Measurements from ENCODE around the gene TTC21B.

Gene TTC21B

GRCh38 chr2:165902934-165903333 is 50.6 kb downstream of the TTC21B start:
- Histone ChIP-seq H3K9ac (ENCODE audit: low read depth, low read length, poor library complexity) (no peak overlapping the region), H3K23ac (ENCODE audit: low read depth, low read length, poor library complexity) (no peak overlapping the region), H4K8ac (ENCODE audit: low read depth, low read length) (no peak overlapping the region), H2BK15ac (ENCODE audit: low read length) (no peak overlapping the region), H2AFZ (ENCODE audit: low read length) (no peak overlapping the region), H3K27ac (replicated peaks; ENCODE audit: low read length) (no peak overlapping the region), H3K4me3 (ENCODE audit: low read length in 2 of 2) (no peak overlapping the region), H3K18ac (ENCODE audit: low read length) (no peak overlapping the region), H2BK12ac (ENCODE audit: low read length) (no peak overlapping the region), H4K91ac (ENCODE audit: low read depth, low read length, poor library complexity) (no peak overlapping the region), H2BK5ac (ENCODE audit: low read length) (no peak overlapping the region), H3K4me1 (ENCODE audit: control insufficient read depth in 2 of 2, insufficient read depth in 1 of 2, low read depth in 1 of 2, low read length in 2 of 2) (peaks cover 0 to 1% of the 10 kb centered on the region in 2 donors), H3K9me3 (replicated peaks in 1 of 2; ENCODE audit: control insufficient read depth in 2 of 2, insufficient read depth in 1 of 2, low read depth in 1 of 2, low read length in 2 of 2) (peaks cover 0 to 7% of the 10 kb centered on the region in 2 donors), H3K4ac (ENCODE audit: low read length) (no peak overlapping the region), H2AK5ac (ENCODE audit: low read depth, low read length) (no peak overlapping the region), H3K14ac (ENCODE audit: low read length) (no peak overlapping the region), H2BK120ac (ENCODE audit: low read depth, low read length) (no peak overlapping the region), H3K4me2 (ENCODE audit: insufficient read depth, low read length, poor library complexity, severe bottlenecking) (no peak overlapping the region), H3K79me1 (ENCODE audit: low read depth, low read length) (no peaks in the 10 kb centered on the region), H3K36me3 (replicated peaks in 1 of 2; ENCODE audit: control insufficient read depth in 2 of 2, insufficient read depth in 2 of 2, low read length in 2 of 2) (peaks cover 5 to 99% of the 10 kb centered on the region in 2 donors), H3K27me3 (ENCODE audit: control insufficient read depth in 3 of 3, insufficient read depth in 3 of 3, low read depth in 1 of 3, low read length in 3 of 3) (no peaks in the 10 kb centered on the region)
- no peak for DNase-seq (ENCODE audit: low spot score)

GRCh38 chr2:165901620-165902298 is 51.8 kb downstream of the TTC21B start:
- no peak overlapping the region for H2BK5ac ChIP-seq (ENCODE audit: low read length)
- no peak overlapping the region for H2BK15ac ChIP-seq (ENCODE audit: low read length)
- DNase-seq (ENCODE audit: low spot score) = no peak
- H3K27me3 ChIP-seq (ENCODE audit: control insufficient read depth in 3 of 3, insufficient read depth in 3 of 3, low read depth in 1 of 3, low read length in 3 of 3) = no peaks in the 10 kb centered on the region
- H3K4me1 ChIP-seq (ENCODE audit: control insufficient read depth in 2 of 2, insufficient read depth in 1 of 2, low read depth in 1 of 2, low read length in 2 of 2) = peaks cover 0 to 1% of the 10 kb centered on the region in 2 donors
- peaks cover 10 to 99% of the 10 kb centered on the region in 2 donors for H3K36me3 ChIP-seq (replicated peaks in 1 of 2; ENCODE audit: control insufficient read depth in 2 of 2, insufficient read depth in 2 of 2, low read length in 2 of 2)
- H3K79me1 ChIP-seq (ENCODE audit: low read depth, low read length) = no peaks in the 10 kb centered on the region
- H3K14ac ChIP-seq (ENCODE audit: low read length) = no peak overlapping the region
- no peak overlapping the region for H4K8ac ChIP-seq (ENCODE audit: low read depth, low read length)
- no peak overlapping the region for H2AK5ac ChIP-seq (ENCODE audit: low read depth, low read length)
- no peak overlapping the region for H3K4me2 ChIP-seq (ENCODE audit: insufficient read depth, low read length, poor library complexity, severe bottlenecking)
- no peak overlapping the region for H3K23ac ChIP-seq (ENCODE audit: low read depth, low read length, poor library complexity)
- H3K4me3 ChIP-seq (ENCODE audit: low read length in 2 of 2) = no peak overlapping the region
- H3K9me3 ChIP-seq (replicated peaks in 1 of 2; ENCODE audit: control insufficient read depth in 2 of 2, insufficient read depth in 1 of 2, low read depth in 1 of 2, low read length in 2 of 2) = peaks cover 0 to 7% of the 10 kb centered on the region in 2 donors
- H4K91ac ChIP-seq (ENCODE audit: low read depth, low read length, poor library complexity) = no peak overlapping the region
- no peak overlapping the region for H2BK120ac ChIP-seq (ENCODE audit: low read depth, low read length)
- no peak overlapping the region for H3K4ac ChIP-seq (ENCODE audit: low read length)
- H2AFZ ChIP-seq (ENCODE audit: low read length) = no peak overlapping the region
- WGBS, 2 donors (ENCODE audit: extremely low coverage in 2 of 2, insufficient read length in 2 of 2, insufficient replicate concordance in 1 of 2) = no CpG with 5 or more reads among the region's 7 CpGs
- H3K18ac ChIP-seq (ENCODE audit: low read length) = no peak overlapping the region
- H3K9ac ChIP-seq (ENCODE audit: low read depth, low read length, poor library complexity) = no peak overlapping the region
- no peak overlapping the region for H3K27ac ChIP-seq (replicated peaks; ENCODE audit: low read length)
- H2BK12ac ChIP-seq (ENCODE audit: low read length) = no peak overlapping the region

GRCh38 chr2:165899311-165899710 is 54.3 kb downstream of the TTC21B start:
- Histone ChIP-seq H2BK5ac (ENCODE audit: low read length) (no peak overlapping the region), H2BK120ac (ENCODE audit: low read depth, low read length) (no peak overlapping the region), H3K4ac (ENCODE audit: low read length) (no peak overlapping the region), H3K4me1 (ENCODE audit: control insufficient read depth in 2 of 2, insufficient read depth in 1 of 2, low read depth in 1 of 2, low read length in 2 of 2) (peaks cover 0 to 1% of the 10 kb centered on the region in 2 donors), H3K4me2 (ENCODE audit: insufficient read depth, low read length, poor library complexity, severe bottlenecking) (no peak overlapping the region), H2BK15ac (ENCODE audit: low read length) (no peak overlapping the region), H3K9me3 (replicated peaks in 1 of 2; ENCODE audit: control insufficient read depth in 2 of 2, insufficient read depth in 1 of 2, low read depth in 1 of 2, low read length in 2 of 2) (no peaks in the 10 kb centered on the region), H3K27me3 (ENCODE audit: control insufficient read depth in 3 of 3, insufficient read depth in 3 of 3, low read depth in 1 of 3, low read length in 3 of 3) (no peaks in the 10 kb centered on the region), H3K23ac (ENCODE audit: low read depth, low read length, poor library complexity) (no peak overlapping the region), H3K27ac (replicated peaks; ENCODE audit: low read length) (no peak overlapping the region), H2AK5ac (ENCODE audit: low read depth, low read length) (no peak overlapping the region), H4K8ac (ENCODE audit: low read depth, low read length) (no peak overlapping the region), H3K9ac (ENCODE audit: low read depth, low read length, poor library complexity) (no peak overlapping the region), H3K4me3 (ENCODE audit: low read length in 2 of 2) (no peak overlapping the region), H2BK12ac (ENCODE audit: low read length) (no peak overlapping the region), H3K18ac (ENCODE audit: low read length) (no peak overlapping the region), H3K36me3 (replicated peaks in 1 of 2; ENCODE audit: control insufficient read depth in 2 of 2, insufficient read depth in 2 of 2, low read length in 2 of 2) (peaks cover 10 to 99% of the 10 kb centered on the region in 2 donors), H3K14ac (ENCODE audit: low read length) (no peak overlapping the region), H3K79me1 (ENCODE audit: low read depth, low read length) (no peaks in the 10 kb centered on the region), H4K91ac (ENCODE audit: low read depth, low read length, poor library complexity) (no peak overlapping the region), H2AFZ (ENCODE audit: low read length) (no peak overlapping the region)
- DNase-seq (ENCODE audit: low spot score) = no peak
- WGBS, 2 donors (ENCODE audit: extremely low coverage in 2 of 2, insufficient read length in 2 of 2, insufficient replicate concordance in 1 of 2) = no CpG with 5 or more reads among the region's 2 CpGs

GRCh38 chr2:165898381-165898780 is 55.2 kb downstream of the TTC21B start:
- no peak for DNase-seq (ENCODE audit: low spot score)
- no peak overlapping the region for H2BK12ac ChIP-seq (ENCODE audit: low read length)
- no peak overlapping the region for H2AK5ac ChIP-seq (ENCODE audit: low read depth, low read length)
- no CpG with 5 or more reads among the region's 4 CpGs for WGBS, 2 donors (ENCODE audit: extremely low coverage in 2 of 2, insufficient read length in 2 of 2, insufficient replicate concordance in 1 of 2)
- no peak overlapping the region for H3K23ac ChIP-seq (ENCODE audit: low read depth, low read length, poor library complexity)
- H4K91ac ChIP-seq (ENCODE audit: low read depth, low read length, poor library complexity) = no peak overlapping the region
- no peak overlapping the region for H2BK15ac ChIP-seq (ENCODE audit: low read length)
- H3K4me3 ChIP-seq (ENCODE audit: low read length in 2 of 2) = no peak overlapping the region
- H2BK5ac ChIP-seq (ENCODE audit: low read length) = no peak overlapping the region
- no peaks in the 10 kb centered on the region for H3K9me3 ChIP-seq (replicated peaks in 1 of 2; ENCODE audit: control insufficient read depth in 2 of 2, insufficient read depth in 1 of 2, low read depth in 1 of 2, low read length in 2 of 2)
- H3K4me2 ChIP-seq (ENCODE audit: insufficient read depth, low read length, poor library complexity, severe bottlenecking) = no peak overlapping the region
- H3K79me1 ChIP-seq (ENCODE audit: low read depth, low read length) = no peaks in the 10 kb centered on the region
- no peak overlapping the region for H3K27ac ChIP-seq (replicated peaks; ENCODE audit: low read length)
- H3K27me3 ChIP-seq (ENCODE audit: control insufficient read depth in 3 of 3, insufficient read depth in 3 of 3, low read depth in 1 of 3, low read length in 3 of 3) = no peaks in the 10 kb centered on the region
- H2BK120ac ChIP-seq (ENCODE audit: low read depth, low read length) = no peak overlapping the region
- no peak overlapping the region for H3K18ac ChIP-seq (ENCODE audit: low read length)
- no peak overlapping the region for H2AFZ ChIP-seq (ENCODE audit: low read length)
- H4K8ac ChIP-seq (ENCODE audit: low read depth, low read length) = no peak overlapping the region
- H3K36me3 ChIP-seq (replicated peaks in 1 of 2; ENCODE audit: control insufficient read depth in 2 of 2, insufficient read depth in 2 of 2, low read length in 2 of 2) = peaks cover 9 to 99% of the 10 kb centered on the region in 2 donors
- H3K4me1 ChIP-seq (ENCODE audit: control insufficient read depth in 2 of 2, insufficient read depth in 1 of 2, low read depth in 1 of 2, low read length in 2 of 2) = peaks cover 3% of the 10 kb centered on the region in 2 donors
- no peak overlapping the region for H3K14ac ChIP-seq (ENCODE audit: low read length)
- no peak overlapping the region for H3K4ac ChIP-seq (ENCODE audit: low read length)
- H3K9ac ChIP-seq (ENCODE audit: low read depth, low read length, poor library complexity) = no peak overlapping the region

All from neuronal stem cell (in vitro differentiated cells).